ENCODE measurements around the gene EPHA3. TPM values are rescaled to one million over a fixed set of nuclear protein-coding genes. Genes with fewer than 3 reads are reported as not detected.

EPHA3 gene
- total and polyA plus RNA-seq, 2 donors (not counting 3 experiments of a cell fraction or from before 2014, with no cell fraction given), result not detected

DNA sequence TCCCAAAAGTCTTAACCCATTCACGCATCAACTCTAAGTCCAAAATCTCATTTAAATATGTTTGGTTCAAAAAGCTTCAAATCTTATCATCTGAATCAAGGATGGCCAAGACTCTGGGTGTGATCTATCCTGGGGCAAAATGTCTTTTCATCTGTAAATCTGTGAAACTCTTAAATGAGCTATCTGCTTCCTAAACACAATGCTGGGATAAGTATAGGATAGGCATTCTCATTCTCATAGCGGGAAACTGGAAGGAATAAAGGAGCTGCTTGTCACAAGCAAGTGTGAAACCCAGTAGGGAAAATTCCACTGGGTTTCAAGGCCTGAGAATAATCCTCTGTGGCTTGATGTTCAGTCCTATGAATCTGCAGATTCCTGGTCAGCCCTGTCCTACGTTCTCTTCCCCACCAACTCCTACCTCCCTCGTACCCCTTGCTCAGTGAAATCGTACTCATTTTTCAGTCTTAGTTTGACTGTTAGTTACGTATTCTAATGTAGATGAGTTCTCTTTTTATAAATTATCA is 156.7 kb downstream of the EPHA3 start:
- no peak for DNase-seq (ENCODE audit: low read depth, low spot score)
- no peaks in the 10 kb centered on the region for H3K79me2 ChIP-seq (ENCODE audit: control insufficient read depth, insufficient read depth, low read length)
- H2AFZ ChIP-seq (ENCODE audit: low read depth, low read length), result no peak overlapping the region
- dilution Hi-C loops (cut with MboI; ENCODE audit: extremely low pct_ligation_motif_present, low sequenced_read_pairs) (no loop called here), intact Hi-C loops (cut with micrococcal nuclease) (no loop called here)
- H3K36me3 ChIP-seq (ENCODE audit: control insufficient read depth in 2 of 2, extremely low read depth in 1 of 2, insufficient read depth in 2 of 2, low read length in 2 of 2), result no peaks in the 10 kb centered on the region
- peaks cover 3% of the 10 kb centered on the region for H3K9me3 ChIP-seq (replicated peaks; ENCODE audit: control insufficient read depth, insufficient read depth, low read length)
- H3K9ac ChIP-seq (replicated peaks; ENCODE audit: extremely low read depth, insufficient read depth, low read length), result no peak overlapping the region
- no peaks in the 10 kb centered on the region for H3K4me1 ChIP-seq (ENCODE audit: control insufficient read depth, extremely low read depth, insufficient read depth, low read length)
- ChIA-PET CTCF (no interaction called here), POLR2A (no interaction called here)
- no peak overlapping the region for H3K27ac ChIP-seq (ENCODE audit: insufficient read depth, low read depth, low read length)
- H3K4me2 ChIP-seq (ENCODE audit: insufficient read depth, low read length), result no peak overlapping the region
- H4K20me1 ChIP-seq (replicated peaks; ENCODE audit: control insufficient read depth, extremely low read depth, insufficient read depth, low read length), result no peaks in the 10 kb centered on the region
- no peak overlapping the region for H3K4me3 ChIP-seq (replicated peaks in 1 of 3; ENCODE audit: insufficient read depth in 1 of 3, low read depth in 1 of 3, low read length in 3 of 3)
- TF ChIP-seq GATA2 (IDR thresholded peaks at IDR 0.05; ENCODE audit: insufficient read depth, insufficient read length, low read depth, low read length), result no peak
- TF ChIP-seq, protein P1, sequence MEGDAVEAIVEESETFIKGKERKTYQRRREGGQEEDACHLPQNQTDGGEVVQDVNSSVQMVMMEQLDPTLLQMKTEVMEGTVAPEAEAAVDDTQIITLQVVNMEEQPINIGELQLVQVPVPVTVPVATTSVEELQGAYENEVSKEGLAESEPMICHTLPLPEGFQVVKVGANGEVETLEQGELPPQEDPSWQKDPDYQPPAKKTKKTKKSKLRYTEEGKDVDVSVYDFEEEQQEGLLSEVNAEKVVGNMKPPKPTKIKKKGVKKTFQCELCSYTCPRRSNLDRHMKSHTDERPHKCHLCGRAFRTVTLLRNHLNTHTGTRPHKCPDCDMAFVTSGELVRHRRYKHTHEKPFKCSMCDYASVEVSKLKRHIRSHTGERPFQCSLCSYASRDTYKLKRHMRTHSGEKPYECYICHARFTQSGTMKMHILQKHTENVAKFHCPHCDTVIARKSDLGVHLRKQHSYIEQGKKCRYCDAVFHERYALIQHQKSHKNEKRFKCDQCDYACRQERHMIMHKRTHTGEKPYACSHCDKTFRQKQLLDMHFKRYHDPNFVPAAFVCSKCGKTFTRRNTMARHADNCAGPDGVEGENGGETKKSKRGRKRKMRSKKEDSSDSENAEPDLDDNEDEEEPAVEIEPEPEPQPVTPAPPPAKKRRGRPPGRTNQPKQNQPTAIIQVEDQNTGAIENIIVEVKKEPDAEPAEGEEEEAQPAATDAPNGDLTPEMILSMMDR (IDR thresholded peaks at IDR 0.05; ENCODE audit: extremely low read depth in 1 of 2, insufficient read depth in 1 of 2, low read depth in 1 of 2, low read length in 2 of 2), result no peak
- no peak for TF ChIP-seq POLR2A (IDR thresholded peaks at IDR 0.05; ENCODE audit: low read depth, low read length)
- TF ChIP-seq, protein P2, sequence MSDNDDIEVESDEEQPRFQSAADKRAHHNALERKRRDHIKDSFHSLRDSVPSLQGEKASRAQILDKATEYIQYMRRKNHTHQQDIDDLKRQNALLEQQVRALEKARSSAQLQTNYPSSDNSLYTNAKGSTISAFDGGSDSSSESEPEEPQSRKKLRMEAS (IDR thresholded peaks at IDR 0.05; ENCODE audit: insufficient read depth, insufficient read length), result no peak
- TF ChIP-seq EZH2 (IDR thresholded peaks at IDR 0.05; ENCODE audit: borderline replicate concordance, low read depth, low read length, severe bottlenecking), result no peak
- no peak for TF ChIP-seq MYC (IDR thresholded peaks at IDR 0.05; ENCODE audit: low read depth, low read length)
- TF ChIP-seq POLR2AphosphoS5 (IDR thresholded peaks at IDR 0.05; ENCODE audit: insufficient read depth, low read depth, low read length), result no peak
- FAIRE-seq, result no peak
- BruUV-seq (replicated peaks), result no TSS peak
- no peaks in the 10 kb centered on the region for H3K9me1 ChIP-seq (replicated peaks; ENCODE audit: control insufficient read depth, extremely low read depth, insufficient read depth, low read length)
- H3K27me3 ChIP-seq (ENCODE audit: control insufficient read depth in 2 of 2, insufficient read depth in 2 of 2, low read length in 2 of 2), result no peaks in the 10 kb centered on the region
